HEK293 (cell line): Measurements from ENCODE around the gene STAP1.
A peak's percentile ranks its signal among the peaks of the same experiment; 100 is the strongest.

Experiments used
- CTCF ChIA-PET: fragments of 350-600 bp; formaldehyde crosslinking; extraction: SDS; loops from one replicate; lab custom pipeline; 2021; ENCODE audit warnings: antibody characterized with exemption; lab: Yijun Ruan, JAX
- POLR2A ChIA-PET: fragments of 300-600 bp; formaldehyde crosslinking; extraction: SDS; loops from one replicate; lab custom pipeline; 2020; ENCODE audit warnings: antibody characterized with exemption, inconsistent platforms; lab: Yijun Ruan, JAX
- H3K27ac ChIP-seq: fragments of 200-500 bp; sonication (Bioruptor generic); 2 replicates; pipeline ENCODE4 v1.5.1; 2014; ENCODE audit warnings: low read depth, low read length, control low read depth, inconsistent platforms; ENCODE audit errors: extremely low read depth
- H3K36me3 ChIP-seq, 2 experiments: fragments of 200-500 bp in 1 of 2; sonication (Bioruptor generic) in 1 of 2; 1 replicate in 1 of 2; 2 replicates in 1 of 2; pipeline ENCODE4 v1.5.1; 2014 to 2017; ENCODE audit warnings: inconsistent platforms in 2 of 2, low read length in 2 of 2; ENCODE audit not compliant: control insufficient read depth in 2 of 2, insufficient read depth in 1 of 2
- H3K4me1 ChIP-seq: fragments of 200-500 bp; sonication (Bioruptor generic); 2 replicates; pipeline ENCODE4 v1.5.1; 2014; ENCODE audit warnings: mild to moderate bottlenecking, low read length, inconsistent platforms; ENCODE audit not compliant: control insufficient read depth, insufficient read depth
- H3K4me3 ChIP-seq: 2 replicates; pipeline ENCODE4 v1.5.1; 2011; ENCODE audit warnings: low read depth, mild to moderate bottlenecking, control low read depth, low read length, moderate library complexity
- H3K9me3 ChIP-seq: fragments of 200-500 bp; sonication (Bioruptor generic); 2 replicates; pipeline ENCODE4 v1.5.1; 2014; ENCODE audit warnings: low read depth, low read length, inconsistent platforms; ENCODE audit not compliant: control insufficient read depth, insufficient read depth
- PRDM1 ChIP-seq: fragments of 450-650 bp; formaldehyde crosslinking; IDR thresholded peaks from 2 replicates; pipeline ENCODE4; 2016; ENCODE audit warnings: missing biosample characterization, missing genetic modification characterization
- ZBTB48 ChIP-seq: fragments of 450-650 bp; formaldehyde crosslinking; IDR thresholded peaks from 2 replicates; pipeline ENCODE4 v1.5.1; 2016; ENCODE audit warnings: missing biosample characterization, missing genetic modification characterization
- ZIC2 ChIP-seq: fragments of 450-650 bp; formaldehyde crosslinking; IDR thresholded peaks from 2 replicates; pipeline ENCODE4 v1.5.1; 2016; ENCODE audit warnings: missing biosample characterization, missing genetic modification characterization
- ZNF114 ChIP-seq: fragments of 450-650 bp; formaldehyde crosslinking; IDR thresholded peaks from 2 replicates; pipeline ENCODE4 v1.5.0; 2017; ENCODE audit warnings: missing biosample characterization, missing genetic modification characterization
- ZNF146 ChIP-seq: fragments of 450-650 bp; formaldehyde crosslinking; IDR thresholded peaks from 2 replicates; pipeline ENCODE4 v1.5.1; 2016; ENCODE audit warnings: missing biosample characterization, missing genetic modification characterization
- ZNF211 ChIP-seq: fragments of 450-650 bp; formaldehyde crosslinking; IDR thresholded peaks from 2 replicates; pipeline ENCODE4 v1.5.1; 2016; ENCODE audit warnings: low read depth, missing biosample characterization, missing genetic modification characterization
- ZNF221 ChIP-seq: fragments of 450-650 bp; formaldehyde crosslinking; IDR thresholded peaks from 2 replicates; pipeline ENCODE4 v1.5.1; 2017; ENCODE audit warnings: missing biosample characterization, missing genetic modification characterization, borderline replicate concordance
- ZNF292 ChIP-seq: fragments of 450-650 bp; formaldehyde crosslinking; IDR thresholded peaks from 2 replicates; pipeline ENCODE4 v1.5.1; 2016; ENCODE audit warnings: low read depth, missing biosample characterization, missing genetic modification characterization, borderline replicate concordance
- ZNF366 ChIP-seq: fragments of 450-650 bp; formaldehyde crosslinking; conservative IDR thresholded peaks from 2 replicates; pipeline ENCODE4 v1.5.1; 2016; ENCODE audit warnings: missing biosample characterization, missing genetic modification characterization
- ZNF391 ChIP-seq: fragments of 450-650 bp; formaldehyde crosslinking; IDR thresholded peaks from 2 replicates; pipeline ENCODE4 v1.5.1; 2016; ENCODE audit warnings: low read depth, missing biosample characterization, missing genetic modification characterization, borderline replicate concordance
- ZNF521 ChIP-seq: fragments of 450-650 bp; formaldehyde crosslinking; IDR thresholded peaks from 2 replicates; pipeline ENCODE4 v1.5.1; 2017; ENCODE audit warnings: missing biosample characterization, mild to moderate bottlenecking, missing genetic modification characterization
- ZNF549 ChIP-seq: fragments of 450-650 bp; IDR thresholded peaks from 2 replicates; pipeline ENCODE4 v1.5.1; 2018; ENCODE audit warnings: missing biosample characterization, missing genetic modification characterization, mild to moderate bottlenecking, inconsistent platforms, moderate library complexity
- ZNF658 ChIP-seq: fragments of 450-650 bp; formaldehyde crosslinking; IDR thresholded peaks from 2 replicates; pipeline ENCODE4; 2016; ENCODE audit warnings: missing biosample characterization, missing genetic modification characterization
- ZNF660 ChIP-seq: fragments of 450-650 bp; IDR thresholded peaks from 2 replicates; pipeline ENCODE4 v1.5.1; 2018; ENCODE audit warnings: missing biosample characterization, mild to moderate bottlenecking, missing genetic modification characterization
- ZNF843 ChIP-seq: fragments of 450-650 bp; formaldehyde crosslinking; IDR thresholded peaks from 2 replicates; pipeline ENCODE4 v1.5.1; 2016; ENCODE audit warnings: missing biosample characterization, missing genetic modification characterization
- TF ChIP-seq, protein P1 (sequence below): fragments of 450-650 bp; formaldehyde crosslinking; IDR thresholded peaks from 2 replicates; pipeline ENCODE4 v1.5.1; 2017; ENCODE audit warnings: missing biosample characterization, missing genetic modification characterization
- TF ChIP-seq, protein P2 (sequence below): fragments of 450-650 bp; formaldehyde crosslinking; IDR thresholded peaks from 2 replicates; pipeline ENCODE4 v1.5.1; 2017; ENCODE audit warnings: missing biosample characterization, missing genetic modification characterization
- TF ChIP-seq, protein P3 (sequence below): fragments of 450-650 bp; formaldehyde crosslinking; IDR thresholded peaks from 2 replicates; pipeline ENCODE4 v1.5.1; 2017; ENCODE audit warnings: missing biosample characterization, missing genetic modification characterization
- TF ChIP-seq, protein P4 (sequence below): fragments of 450-650 bp; formaldehyde crosslinking; IDR thresholded peaks from 2 replicates; pipeline ENCODE4 v1.5.1; 2016; ENCODE audit warnings: missing biosample characterization, missing genetic modification characterization, borderline replicate concordance

STAP1 gene

DNA sequence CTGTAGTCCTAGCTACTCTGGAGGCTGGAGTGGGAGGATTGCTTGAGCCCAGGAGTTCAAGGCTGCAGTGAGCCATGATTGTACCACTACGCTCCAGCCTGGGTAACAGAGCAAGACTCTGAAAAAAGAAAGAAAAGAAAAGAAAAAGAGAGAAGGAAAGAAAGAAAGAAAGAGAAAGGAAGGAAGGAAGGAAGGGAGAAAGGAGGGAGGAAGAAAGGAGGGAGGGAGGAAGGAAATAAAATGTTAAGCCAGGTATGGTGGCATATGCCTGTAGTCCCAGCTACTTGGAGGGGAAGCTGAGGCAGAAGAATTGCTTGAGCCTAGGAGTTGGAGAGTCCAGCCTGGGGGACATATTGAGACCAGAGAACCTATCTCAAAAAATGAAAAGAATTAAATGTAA, 12.0 kb downstream of the STAP1 start:
- ChIA-PET POLR2A (no interaction called here), CTCF (no interaction called here)

DNA sequence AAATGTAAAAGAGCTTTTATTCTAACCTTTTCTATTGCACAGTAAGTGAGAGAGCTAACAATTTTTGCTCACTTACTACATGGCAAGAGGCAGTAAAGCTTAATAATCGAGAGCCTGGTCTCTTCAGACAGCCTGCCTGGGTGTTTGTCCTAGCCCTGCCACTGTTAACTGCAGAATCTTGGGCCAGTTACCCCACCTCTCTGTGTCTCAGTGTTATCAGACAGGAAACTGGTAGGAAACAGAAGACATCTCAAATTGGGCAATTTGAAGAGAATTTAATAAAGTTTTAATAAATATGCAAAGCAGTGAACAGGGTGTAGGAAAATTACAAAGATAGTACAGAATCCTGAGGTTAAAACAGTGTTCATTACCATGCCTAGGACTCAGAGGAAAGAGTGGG, 13.4 kb downstream of the STAP1 start:
- Histone ChIP-seq H3K36me3 (no peaks in the 10 kb centered on the region), H3K27ac (no peak overlapping the region), H3K9me3 (no peaks in the 10 kb centered on the region), H3K4me1 (no peaks in the 10 kb centered on the region), H3K4me3 (no peak overlapping the region)
- TF ChIP-seq ZNF843 (tag by site-specific recombination) (no peak), ZNF114 (tag by site-specific recombination) (no peak), ZNF211 (tag by site-specific recombination) (no peak), ZBTB48 (tag by site-specific recombination) (no peak), ZIC2 (tag by site-specific recombination) (no peak), ZNF146 (tag by site-specific recombination) (no peak), ZNF391 (tag by site-specific recombination) (no peak), ZNF521 (tag by site-specific recombination) (no peak)
- TF ChIP-seq, protein P1, sequence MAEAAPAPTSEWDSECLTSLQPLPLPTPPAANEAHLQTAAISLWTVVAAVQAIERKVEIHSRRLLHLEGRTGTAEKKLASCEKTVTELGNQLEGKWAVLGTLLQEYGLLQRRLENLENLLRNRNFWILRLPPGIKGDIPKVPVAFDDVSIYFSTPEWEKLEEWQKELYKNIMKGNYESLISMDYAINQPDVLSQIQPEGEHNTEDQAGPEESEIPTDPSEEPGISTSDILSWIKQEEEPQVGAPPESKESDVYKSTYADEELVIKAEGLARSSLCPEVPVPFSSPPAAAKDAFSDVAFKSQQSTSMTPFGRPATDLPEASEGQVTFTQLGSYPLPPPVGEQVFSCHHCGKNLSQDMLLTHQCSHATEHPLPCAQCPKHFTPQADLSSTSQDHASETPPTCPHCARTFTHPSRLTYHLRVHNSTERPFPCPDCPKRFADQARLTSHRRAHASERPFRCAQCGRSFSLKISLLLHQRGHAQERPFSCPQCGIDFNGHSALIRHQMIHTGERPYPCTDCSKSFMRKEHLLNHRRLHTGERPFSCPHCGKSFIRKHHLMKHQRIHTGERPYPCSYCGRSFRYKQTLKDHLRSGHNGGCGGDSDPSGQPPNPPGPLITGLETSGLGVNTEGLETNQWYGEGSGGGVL: no peak
- TF ChIP-seq, protein P2, sequence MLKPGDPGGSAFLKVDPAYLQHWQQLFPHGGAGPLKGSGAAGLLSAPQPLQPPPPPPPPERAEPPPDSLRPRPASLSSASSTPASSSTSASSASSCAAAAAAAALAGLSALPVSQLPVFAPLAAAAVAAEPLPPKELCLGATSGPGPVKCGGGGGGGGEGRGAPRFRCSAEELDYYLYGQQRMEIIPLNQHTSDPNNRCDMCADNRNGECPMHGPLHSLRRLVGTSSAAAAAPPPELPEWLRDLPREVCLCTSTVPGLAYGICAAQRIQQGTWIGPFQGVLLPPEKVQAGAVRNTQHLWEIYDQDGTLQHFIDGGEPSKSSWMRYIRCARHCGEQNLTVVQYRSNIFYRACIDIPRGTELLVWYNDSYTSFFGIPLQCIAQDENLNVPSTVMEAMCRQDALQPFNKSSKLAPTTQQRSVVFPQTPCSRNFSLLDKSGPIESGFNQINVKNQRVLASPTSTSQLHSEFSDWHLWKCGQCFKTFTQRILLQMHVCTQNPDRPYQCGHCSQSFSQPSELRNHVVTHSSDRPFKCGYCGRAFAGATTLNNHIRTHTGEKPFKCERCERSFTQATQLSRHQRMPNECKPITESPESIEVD (tag by site-specific recombination): no peak
- TF ChIP-seq, protein P3, sequence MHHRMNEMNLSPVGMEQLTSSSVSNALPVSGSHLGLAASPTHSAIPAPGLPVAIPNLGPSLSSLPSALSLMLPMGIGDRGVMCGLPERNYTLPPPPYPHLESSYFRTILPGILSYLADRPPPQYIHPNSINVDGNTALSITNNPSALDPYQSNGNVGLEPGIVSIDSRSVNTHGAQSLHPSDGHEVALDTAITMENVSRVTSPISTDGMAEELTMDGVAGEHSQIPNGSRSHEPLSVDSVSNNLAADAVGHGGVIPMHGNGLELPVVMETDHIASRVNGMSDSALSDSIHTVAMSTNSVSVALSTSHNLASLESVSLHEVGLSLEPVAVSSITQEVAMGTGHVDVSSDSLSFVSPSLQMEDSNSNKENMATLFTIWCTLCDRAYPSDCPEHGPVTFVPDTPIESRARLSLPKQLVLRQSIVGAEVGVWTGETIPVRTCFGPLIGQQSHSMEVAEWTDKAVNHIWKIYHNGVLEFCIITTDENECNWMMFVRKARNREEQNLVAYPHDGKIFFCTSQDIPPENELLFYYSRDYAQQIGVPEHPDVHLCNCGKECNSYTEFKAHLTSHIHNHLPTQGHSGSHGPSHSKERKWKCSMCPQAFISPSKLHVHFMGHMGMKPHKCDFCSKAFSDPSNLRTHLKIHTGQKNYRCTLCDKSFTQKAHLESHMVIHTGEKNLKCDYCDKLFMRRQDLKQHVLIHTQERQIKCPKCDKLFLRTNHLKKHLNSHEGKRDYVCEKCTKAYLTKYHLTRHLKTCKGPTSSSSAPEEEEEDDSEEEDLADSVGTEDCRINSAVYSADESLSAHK (tag by site-specific recombination): no peak
- TF ChIP-seq, protein P4, sequence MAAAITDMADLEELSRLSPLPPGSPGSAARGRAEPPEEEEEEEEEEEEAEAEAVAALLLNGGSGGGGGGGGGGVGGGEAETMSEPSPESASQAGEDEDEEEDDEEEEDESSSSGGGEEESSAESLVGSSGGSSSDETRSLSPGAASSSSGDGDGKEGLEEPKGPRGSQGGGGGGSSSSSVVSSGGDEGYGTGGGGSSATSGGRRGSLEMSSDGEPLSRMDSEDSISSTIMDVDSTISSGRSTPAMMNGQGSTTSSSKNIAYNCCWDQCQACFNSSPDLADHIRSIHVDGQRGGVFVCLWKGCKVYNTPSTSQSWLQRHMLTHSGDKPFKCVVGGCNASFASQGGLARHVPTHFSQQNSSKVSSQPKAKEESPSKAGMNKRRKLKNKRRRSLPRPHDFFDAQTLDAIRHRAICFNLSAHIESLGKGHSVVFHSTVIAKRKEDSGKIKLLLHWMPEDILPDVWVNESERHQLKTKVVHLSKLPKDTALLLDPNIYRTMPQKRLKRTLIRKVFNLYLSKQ (tag by site-specific recombination): no peak
- ChIA-PET CTCF (no interaction called here), POLR2A (no interaction called here)

More for the DNA sequence above, 12.0 kb downstream of the STAP1 start:
- TF ChIP-seq ZBTB48 (tag by site-specific recombination): no peak
- no peak for TF ChIP-seq ZNF221
- TF ChIP-seq ZNF549 (tag by site-specific recombination): no peak
- TF ChIP-seq ZNF366: 0 out of 2 replicates have a peak, but pooled peaks have one; percentile 22
- TF ChIP-seq ZNF658: no peak
- 0 out of 2 replicates have a peak, but pooled peaks have one; percentile 38 for TF ChIP-seq PRDM1 (tag by site-specific recombination)
- TF ChIP-seq ZNF292: no peak
- TF ChIP-seq ZNF660 (tag by site-specific recombination): no peak
- TF ChIP-seq ZNF114 (tag by site-specific recombination): no peak
- Histone ChIP-seq H3K36me3 (no peaks in the 10 kb centered on the region), H3K27ac (no peak overlapping the region), H3K9me3 (no peaks in the 10 kb centered on the region), H3K4me3 (no peak overlapping the region), H3K4me1 (no peaks in the 10 kb centered on the region)
